Measurements from ENCODE around the gene REN. TPM values are rescaled to one million over a fixed set of nuclear protein-coding genes. Genes with fewer than 3 reads are reported as not detected.

REN gene
- total and polyA plus RNA-seq, 2 experiments from 2014 or later, result not detected

- no peaks in the 10 kb centered on the region for H3K9me3 ChIP-seq (ENCODE audit: low read depth)
- peak overlapping the region; percentile 34 for H3K4me2 ChIP-seq (ENCODE audit: unreplicated experiment)
- no peak overlapping the region for H3K27ac ChIP-seq
- H3K79me2 ChIP-seq (ENCODE audit: insufficient read depth), result no peaks in the 10 kb centered on the region
- no peaks in the 10 kb centered on the region for H4K20me1 ChIP-seq (ENCODE audit: insufficient read depth)
- H3K36me3 ChIP-seq (ENCODE audit: low read depth), result no peaks in the 10 kb centered on the region
- H3K9ac ChIP-seq, result no peak overlapping the region
- H3F3A ChIP-seq (ENCODE audit: insufficient read depth), result 0 out of 2 replicates have a peak, but pooled peaks cover 3% of the 10 kb centered on the region
- no peaks in the 10 kb centered on the region for H3K9me2 ChIP-seq (ENCODE audit: insufficient read depth)
- in situ Hi-C loops (cut with MboI), result no loop called here
- H3K4me3 ChIP-seq, result no peak overlapping the region
- WGBS, 2 experiments (ENCODE audit: low coverage in 1 of 2, low lambda C conversion rate in 2 of 2, missing lambda C conversion rate in 2 of 2), result 65 to 70% methylated on average over 18 of the region's 18 CpGs
- DNase-seq, result peak; percentile 83
- no peaks in the 10 kb centered on the region; the same call in 1 of the 2 replicates for H3K27me3 ChIP-seq (replicated peaks; ENCODE audit: insufficient read depth)
- H3K4me1 ChIP-seq (ENCODE audit: insufficient read depth), result peaks cover 18% of the 10 kb centered on the region
- TF ChIP-seq EZH2 (IDR thresholded peaks at IDR 0.05; ENCODE audit: insufficient read depth, poor library complexity, severe bottlenecking), result no peak
- no peak for TF ChIP-seq EZH2phosphoT487 (IDR thresholded peaks at IDR 0.05; ENCODE audit: insufficient read depth, low read depth)
- peak overlapping the region; percentile 23; the same call in 1 of the 2 replicates for H2AFZ ChIP-seq
Observed at GRCh38 chr1:204198348-204199340, 32.5 kb upstream of the REN start.

GRCh38 chr1:204197068-204197467 lies 30.9 kb upstream of the REN start:
- no peak for TF ChIP-seq EZH2 (IDR thresholded peaks at IDR 0.05; ENCODE audit: insufficient read depth, poor library complexity, severe bottlenecking)
- no peak for TF ChIP-seq EZH2phosphoT487 (IDR thresholded peaks at IDR 0.05; ENCODE audit: insufficient read depth, low read depth)
- Histone ChIP-seq H3K4me2 (ENCODE audit: unreplicated experiment) (no peak overlapping the region), H4K20me1 (ENCODE audit: insufficient read depth) (no peaks in the 10 kb centered on the region), H3K36me3 (ENCODE audit: low read depth) (no peaks in the 10 kb centered on the region), H3K4me1 (ENCODE audit: insufficient read depth) (peaks cover 18% of the 10 kb centered on the region), H3K9me3 (ENCODE audit: low read depth) (no peaks in the 10 kb centered on the region), H3K27ac (no peak overlapping the region), H3K9me2 (ENCODE audit: insufficient read depth) (no peaks in the 10 kb centered on the region), H3K9ac (no peak overlapping the region), H3K4me3 (no peak overlapping the region), H2AFZ (no peak overlapping the region), H3F3A (ENCODE audit: insufficient read depth) (0 out of 2 replicates have a peak, but pooled peaks cover 3% of the 10 kb centered on the region), H3K27me3 (replicated peaks; ENCODE audit: insufficient read depth) (peaks cover 5% of the 10 kb centered on the region; the same call in 1 of the 2 replicates), H3K79me2 (ENCODE audit: insufficient read depth) (no peaks in the 10 kb centered on the region)
- in situ Hi-C loops (cut with MboI), result no loop called here
- 84 to 87% methylated on average over 5 of the region's 5 CpGs for WGBS, 2 experiments (ENCODE audit: low coverage in 1 of 2, low lambda C conversion rate in 2 of 2, missing lambda C conversion rate in 2 of 2)
- no peak for DNase-seq

GRCh38 chr1:204196068-204196795 lies 30.1 kb upstream of the REN start, which contains the start of gene KISS1:
KISS1 (minus strand) TSS chr1:204196491; CDS start chr1:204192876, 3,615 bp downstream.
- no peak within 1 kb of the TSS for H3K27ac ChIP-seq
- no peak within 1 kb of the TSS for H3K4me2 ChIP-seq (ENCODE audit: unreplicated experiment)
- H3K36me3 ChIP-seq (ENCODE audit: low read depth), result no peaks in the 10 kb centered on the region
- WGBS, 2 experiments (ENCODE audit: low coverage in 1 of 2, low lambda C conversion rate in 2 of 2, missing lambda C conversion rate in 2 of 2), result 56 to 67% methylated on average over 14 to 18 of the region's 18 CpGs
- no peak within 1 kb of the TSS for H3K4me3 ChIP-seq
- DNase-seq, result peak; percentile 9
- no peaks in the 10 kb centered on the region for H3K9me2 ChIP-seq (ENCODE audit: insufficient read depth)
- H3K27me3 ChIP-seq (replicated peaks; ENCODE audit: insufficient read depth), result peaks cover 5% of the 10 kb centered on the region; the same call in 1 of the 2 replicates
- no peaks in the 10 kb centered on the region for H3K9me3 ChIP-seq (ENCODE audit: low read depth)
- H3K79me2 ChIP-seq (ENCODE audit: insufficient read depth), result no peaks in the 10 kb centered on the region
- H3K4me1 ChIP-seq (ENCODE audit: insufficient read depth), result peaks cover 18% of the 10 kb centered on the region
- 0 out of 2 replicates have a peak, but pooled peaks cover 3% of the 10 kb centered on the region for H3F3A ChIP-seq (ENCODE audit: insufficient read depth)
- H2AFZ ChIP-seq, result no peak within 1 kb of the TSS
- no peaks in the 10 kb centered on the region for H4K20me1 ChIP-seq (ENCODE audit: insufficient read depth)
- TF ChIP-seq EZH2phosphoT487 (IDR thresholded peaks at IDR 0.05; ENCODE audit: insufficient read depth, low read depth) (no peak), EZH2 (IDR thresholded peaks at IDR 0.05; ENCODE audit: insufficient read depth, poor library complexity, severe bottlenecking) (no peak)
- H3K9ac ChIP-seq, result no peak within 1 kb of the TSS
- in situ Hi-C loops (cut with MboI), result no loop called here

GRCh38 chr1:204194771-204195170 lies 28.6 kb upstream of the REN start:
- no peak for DNase-seq
- H3K27ac ChIP-seq, result no peak overlapping the region
- H2AFZ ChIP-seq, result no peak overlapping the region
- no peaks in the 10 kb centered on the region for H3K9me3 ChIP-seq (ENCODE audit: low read depth)
- no peak overlapping the region for H3K9ac ChIP-seq
- H3K79me2 ChIP-seq (ENCODE audit: insufficient read depth), result no peaks in the 10 kb centered on the region
- WGBS, 2 experiments (ENCODE audit: low coverage in 1 of 2, low lambda C conversion rate in 2 of 2, missing lambda C conversion rate in 2 of 2), result 93 to 97% methylated on average over 4 to 7 of the region's 7 CpGs
- peaks cover 5% of the 10 kb centered on the region; the same call in 1 of the 2 replicates for H3K27me3 ChIP-seq (replicated peaks; ENCODE audit: insufficient read depth)
- no peak overlapping the region for H3K4me3 ChIP-seq
- no peaks in the 10 kb centered on the region for H4K20me1 ChIP-seq (ENCODE audit: insufficient read depth)
- TF ChIP-seq EZH2 (IDR thresholded peaks at IDR 0.05; ENCODE audit: insufficient read depth, poor library complexity, severe bottlenecking) (no peak), EZH2phosphoT487 (IDR thresholded peaks at IDR 0.05; ENCODE audit: insufficient read depth, low read depth) (no peak)
- no peak overlapping the region for H3K4me2 ChIP-seq (ENCODE audit: unreplicated experiment)
- H3K9me2 ChIP-seq (ENCODE audit: insufficient read depth), result no peaks in the 10 kb centered on the region
- H3K4me1 ChIP-seq (ENCODE audit: insufficient read depth), result peaks cover 21% of the 10 kb centered on the region
- in situ Hi-C loops (cut with MboI), result no loop called here
- 0 out of 2 replicates have a peak, but pooled peaks cover 3% of the 10 kb centered on the region for H3F3A ChIP-seq (ENCODE audit: insufficient read depth)
- no peaks in the 10 kb centered on the region for H3K36me3 ChIP-seq (ENCODE audit: low read depth)

Measured in GM23248 (cell line).